WERI-Rb-1 (cell line): Measurements from ENCODE around the gene CDO1.
A peak's percentile ranks its signal among the peaks of the same experiment; 100 is the strongest.

ENCODE experiments used
- DNase-seq: peaks from one replicate; pipeline ENCODE4 v3.0.0-alpha.2; 2020
- H3K27ac ChIP-seq: fragments of 250-450 bp; sonication (Bioruptor Pico); 2 replicates; pipeline ENCODE4 v1.5.1; 2020; ENCODE audit warnings: mild to moderate bottlenecking, moderate library complexity
- H3K27me3 ChIP-seq: fragments of 250-450 bp; sonication (Bioruptor Pico); 2 replicates; pipeline ENCODE4 v1.5.1; 2021; ENCODE audit warnings: mild to moderate bottlenecking, low read depth, moderate library complexity; ENCODE audit not compliant: insufficient read depth, severe bottlenecking
- H3K36me3 ChIP-seq: fragments of 250-450 bp; sonication (Bioruptor Pico); 2 replicates; pipeline ENCODE4 v1.5.1; 2020; ENCODE audit warnings: mild to moderate bottlenecking, moderate library complexity
- H3K4me3 ChIP-seq: 2 replicates; pipeline ENCODE4 v1.5.1; 2011; ENCODE audit warnings: low read depth, mild to moderate bottlenecking, control low read depth, low read length
- H3K9me3 ChIP-seq: fragments of 250-450 bp; sonication (Bioruptor Pico); 2 replicates; pipeline ENCODE4 v1.5.1; 2021; ENCODE audit warnings: mild to moderate bottlenecking, moderate library complexity; ENCODE audit not compliant: severe bottlenecking
- TF ChIP-seq, protein P1 (sequence below): IDR thresholded peaks from 2 replicates; pipeline ENCODE4 v1.5.1; 2011; ENCODE audit warnings: low read depth, mild to moderate bottlenecking, control low read depth, inconsistent platforms, low read length

CDO1 gene

DNA sequence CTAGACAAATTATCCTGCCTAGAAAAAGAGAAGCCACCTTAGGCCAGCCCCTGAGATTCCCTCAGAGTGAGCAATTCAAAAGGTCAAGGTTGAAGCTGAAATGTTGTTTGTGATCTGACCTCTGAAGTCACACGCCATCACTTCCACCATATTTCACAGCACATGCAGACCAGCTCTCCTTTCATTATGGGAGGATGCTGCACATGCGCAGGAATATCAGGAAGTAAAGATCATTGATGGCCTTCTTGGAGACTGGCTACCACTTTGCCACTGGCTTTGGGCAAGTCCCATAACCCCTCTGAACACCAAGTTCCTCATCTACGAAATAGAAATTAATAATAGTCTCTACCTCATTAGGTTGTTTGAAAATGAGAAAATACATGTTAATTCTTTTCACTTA lies 39.5 kb downstream of the CDO1 start:
- no peaks in the 10 kb centered on the region for H3K36me3 ChIP-seq
- no peak for DNase-seq
- no peaks in the 10 kb centered on the region for H3K27me3 ChIP-seq
- TF ChIP-seq, protein P1, sequence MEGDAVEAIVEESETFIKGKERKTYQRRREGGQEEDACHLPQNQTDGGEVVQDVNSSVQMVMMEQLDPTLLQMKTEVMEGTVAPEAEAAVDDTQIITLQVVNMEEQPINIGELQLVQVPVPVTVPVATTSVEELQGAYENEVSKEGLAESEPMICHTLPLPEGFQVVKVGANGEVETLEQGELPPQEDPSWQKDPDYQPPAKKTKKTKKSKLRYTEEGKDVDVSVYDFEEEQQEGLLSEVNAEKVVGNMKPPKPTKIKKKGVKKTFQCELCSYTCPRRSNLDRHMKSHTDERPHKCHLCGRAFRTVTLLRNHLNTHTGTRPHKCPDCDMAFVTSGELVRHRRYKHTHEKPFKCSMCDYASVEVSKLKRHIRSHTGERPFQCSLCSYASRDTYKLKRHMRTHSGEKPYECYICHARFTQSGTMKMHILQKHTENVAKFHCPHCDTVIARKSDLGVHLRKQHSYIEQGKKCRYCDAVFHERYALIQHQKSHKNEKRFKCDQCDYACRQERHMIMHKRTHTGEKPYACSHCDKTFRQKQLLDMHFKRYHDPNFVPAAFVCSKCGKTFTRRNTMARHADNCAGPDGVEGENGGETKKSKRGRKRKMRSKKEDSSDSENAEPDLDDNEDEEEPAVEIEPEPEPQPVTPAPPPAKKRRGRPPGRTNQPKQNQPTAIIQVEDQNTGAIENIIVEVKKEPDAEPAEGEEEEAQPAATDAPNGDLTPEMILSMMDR, result no peak
- no peaks in the 10 kb centered on the region for H3K9me3 ChIP-seq
- no peak overlapping the region for H3K4me3 ChIP-seq
- no peak overlapping the region for H3K27ac ChIP-seq

DNA sequence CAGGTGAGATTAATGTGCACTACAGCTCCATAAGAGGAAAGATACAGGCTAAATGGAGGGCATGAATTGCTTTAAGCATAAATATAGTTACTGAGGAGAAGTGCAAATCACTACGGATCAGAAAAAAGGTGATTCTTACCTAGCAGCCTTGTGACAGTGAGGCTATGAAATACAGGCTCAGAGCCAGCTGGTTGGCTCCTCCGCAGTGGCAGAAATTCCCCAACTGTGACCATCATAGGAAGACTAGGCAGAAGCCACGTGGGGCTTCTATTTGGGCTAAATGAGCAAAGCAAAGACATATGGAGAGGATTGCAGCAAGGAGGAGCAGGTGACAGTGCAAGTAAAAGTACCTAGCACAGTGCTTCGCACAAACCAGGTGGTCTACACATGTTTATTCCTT lies 40.5 kb downstream of the CDO1 start:
- TF ChIP-seq, protein P1, result no peak
- no peak for DNase-seq
- Histone ChIP-seq H3K36me3 (no peaks in the 10 kb centered on the region), H3K27me3 (no peaks in the 10 kb centered on the region), H3K4me3 (no peak overlapping the region), H3K9me3 (no peaks in the 10 kb centered on the region), H3K27ac (no peak overlapping the region)

DNA sequence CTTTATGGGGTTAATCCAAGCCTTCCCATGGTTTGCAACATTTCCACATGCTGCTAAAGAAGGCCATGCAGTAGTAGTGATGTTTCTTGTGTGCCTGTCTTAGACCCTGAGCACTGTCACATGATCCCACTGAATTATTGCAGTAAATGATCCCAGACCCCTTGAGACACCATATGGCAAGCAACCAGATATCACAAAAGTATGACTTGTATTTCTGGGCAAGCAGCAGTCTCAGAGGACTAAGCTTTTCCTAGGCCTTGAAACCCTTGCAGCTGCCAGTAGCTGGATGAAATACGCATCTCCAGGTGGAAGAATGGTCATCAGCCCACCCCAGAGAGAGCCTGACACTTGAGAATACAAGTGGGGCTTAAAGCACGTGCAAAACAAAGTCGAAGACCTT lies 41.8 kb downstream of the CDO1 start:
- H3K4me3 ChIP-seq, result no peak overlapping the region
- H3K9me3 ChIP-seq, result no peaks in the 10 kb centered on the region
- no peaks in the 10 kb centered on the region for H3K36me3 ChIP-seq
- DNase-seq, result no peak
- TF ChIP-seq, protein P1, result no peak
- H3K27ac ChIP-seq, result no peak overlapping the region
- no peaks in the 10 kb centered on the region for H3K27me3 ChIP-seq

DNA sequence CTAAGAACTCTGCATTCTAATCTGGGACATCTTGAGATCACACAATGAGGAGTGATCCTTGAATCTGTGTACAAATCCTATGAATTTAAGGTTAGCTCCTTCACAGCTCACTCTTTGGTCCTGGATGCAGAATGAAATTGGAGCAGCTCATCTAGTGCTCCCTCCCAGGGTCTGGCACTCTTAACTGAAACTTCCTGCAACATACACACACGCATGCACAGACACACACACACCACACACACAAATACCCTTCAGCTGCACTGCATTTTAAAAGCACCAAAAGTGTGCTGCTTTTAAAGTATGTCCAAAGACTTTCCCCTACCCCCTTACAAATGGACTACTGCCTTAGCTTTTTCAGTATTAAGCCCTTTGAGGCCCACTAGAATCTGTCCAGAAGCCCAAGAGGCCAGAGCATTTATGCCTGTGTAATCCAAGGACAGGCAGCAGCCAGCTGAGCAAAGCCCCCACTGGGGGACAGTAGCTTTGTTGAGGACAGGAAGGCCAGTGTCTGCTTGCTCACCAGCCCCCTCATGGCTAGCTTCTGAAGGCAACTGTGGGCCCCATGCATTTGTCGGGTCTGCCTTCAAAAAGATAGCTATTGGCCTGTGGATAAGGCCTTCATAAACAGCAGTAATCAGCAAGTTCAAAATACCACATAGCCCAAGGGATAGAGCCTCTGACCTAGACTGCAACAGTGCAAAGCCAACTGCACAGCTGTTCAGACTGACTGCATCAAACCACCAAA lies 43.6 kb downstream of the CDO1 start:
- no peak overlapping the region for H3K27ac ChIP-seq
- no peaks in the 10 kb centered on the region for H3K27me3 ChIP-seq
- DNase-seq, result no peak
- H3K9me3 ChIP-seq, result no peaks in the 10 kb centered on the region
- H3K36me3 ChIP-seq, result no peaks in the 10 kb centered on the region
- TF ChIP-seq, protein P1, result no peak
- no peak overlapping the region for H3K4me3 ChIP-seq

DNA sequence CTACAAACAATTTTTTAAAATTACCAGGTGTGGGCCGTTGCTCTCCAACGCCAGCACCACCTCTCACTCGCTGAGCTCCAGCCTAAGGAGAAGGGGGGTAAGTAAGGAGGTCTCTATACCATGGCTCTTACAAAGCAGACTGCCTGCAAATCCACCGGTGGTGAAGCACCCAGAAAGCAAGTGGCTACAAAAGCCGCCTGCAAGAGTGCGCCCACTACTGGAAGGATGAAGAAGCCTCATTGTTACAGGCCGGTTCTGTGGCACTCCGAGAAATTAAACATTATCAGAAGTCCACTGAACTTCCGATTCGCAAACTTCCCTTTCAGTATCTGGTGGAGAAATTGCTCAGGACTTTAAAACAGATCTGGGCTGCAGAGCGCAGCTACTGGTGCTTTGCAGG lies 46.0 kb downstream of the CDO1 start:
- H3K4me3 ChIP-seq, result no peak overlapping the region
- TF ChIP-seq, protein P1, result 0 out of 2 replicates have a peak, but pooled peaks have one; percentile 23
- H3K27ac ChIP-seq, result no peak overlapping the region
- H3K27me3 ChIP-seq, result no peaks in the 10 kb centered on the region
- no peaks in the 10 kb centered on the region for H3K9me3 ChIP-seq
- no peak for DNase-seq
- H3K36me3 ChIP-seq, result no peaks in the 10 kb centered on the region

DNA sequence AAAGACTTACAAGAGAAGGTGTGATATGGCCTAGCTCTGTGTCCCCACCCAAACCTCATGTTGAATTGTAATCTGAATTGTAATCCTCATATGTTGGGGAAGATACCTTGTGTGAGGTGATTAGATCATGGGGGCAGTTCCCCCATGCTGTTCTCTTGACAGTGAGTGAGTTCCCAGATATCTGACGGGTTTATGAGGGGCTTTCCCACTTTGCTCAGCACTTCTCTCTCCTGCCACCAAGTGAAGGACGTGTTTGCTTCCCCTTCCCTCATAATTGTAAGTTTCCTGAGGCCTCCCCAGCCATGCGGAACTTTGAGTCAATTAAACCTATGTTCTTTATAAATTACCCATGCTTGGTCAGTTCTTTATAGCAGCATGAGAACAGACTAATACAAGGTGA lies 49.0 kb downstream of the CDO1 start:
- H3K27me3 ChIP-seq, result no peaks in the 10 kb centered on the region
- H3K27ac ChIP-seq, result no peak overlapping the region
- H3K36me3 ChIP-seq, result no peaks in the 10 kb centered on the region
- no peak for DNase-seq
- H3K9me3 ChIP-seq, result no peaks in the 10 kb centered on the region
- no peak overlapping the region for H3K4me3 ChIP-seq
- TF ChIP-seq, protein P1, result no peak
